Neural cell (in vitro differentiated cells): ENCODE data around the gene PRDM8. TPM values are rescaled to one million over a fixed set of nuclear protein-coding genes. Genes with fewer than 3 reads are reported as not detected.

ENCODE experiments used
- H2AFZ ChIP-seq: fragments of 200-600, 300-800 bp; sonication (generic), shearing (Covaris generic); 2 replicates; pipeline ENCODE4 v1.6.0; 2014; ENCODE audit warnings: low read depth, mild to moderate bottlenecking, antibody characterized with exemption, low read length, moderate library complexity
- H3F3A ChIP-seq: fragments of 200-600 bp; shearing (Covaris generic); 2 replicates; pipeline ENCODE4 v1.6.1; 2016; ENCODE audit warnings: mild to moderate bottlenecking, moderate library complexity, mixed read lengths, antibody characterized with exemption, low read length; ENCODE audit not compliant: insufficient read depth, poor library complexity, severe bottlenecking
- H3K27ac ChIP-seq: fragments of 200-600, 300-800 bp; sonication (generic), shearing (Covaris generic); 2 replicates; pipeline ENCODE4 v1.5.1; 2014; ENCODE audit warnings: mild to moderate bottlenecking, low read length, moderate library complexity
- H3K27me3 ChIP-seq: fragments of 300-800, 200-600 bp; sonication (generic), shearing (Covaris generic); 2 replicates; pipeline ENCODE4 v1.6.0; 2014; ENCODE audit warnings: mild to moderate bottlenecking, low read depth, low read length, moderate library complexity; ENCODE audit not compliant: insufficient read depth
- H3K36me3 ChIP-seq: fragments of 300-800, 200-600 bp; sonication (generic), shearing (Covaris generic); 2 replicates; pipeline ENCODE4 v1.5.1; 2014; ENCODE audit warnings: mild to moderate bottlenecking, antibody characterized with exemption, low read length, moderate library complexity; ENCODE audit not compliant: insufficient read depth
- H3K4me2 ChIP-seq: fragments of 300-800, 200-600 bp; sonication (generic), shearing (Covaris generic); 2 replicates; pipeline ENCODE4 v1.6.0; 2014; ENCODE audit warnings: mild to moderate bottlenecking, low read length
- H3K4me3 ChIP-seq: fragments of 300-800, 200-600 bp; sonication (generic), shearing (Covaris generic); 2 replicates; pipeline ENCODE4 v1.5.1; 2014; ENCODE audit warnings: mild to moderate bottlenecking, low read length, moderate library complexity
- H3K79me2 ChIP-seq: fragments of 200-600 bp; shearing (Covaris generic); replicated peaks from 2 replicates; pipeline ENCODE4 v1.6.0; 2014; ENCODE audit warnings: mild to moderate bottlenecking, low read length, moderate library complexity; ENCODE audit not compliant: insufficient read depth
- H3K9ac ChIP-seq: fragments of 300-800, 200-600 bp; sonication (generic), shearing (Covaris generic); 2 replicates; pipeline ENCODE4 v1.6.1; 2016; ENCODE audit warnings: mild to moderate bottlenecking, low read length, mixed read lengths
- H3K9me2 ChIP-seq: fragments of 200-600 bp; shearing (Covaris generic); 2 replicates; pipeline ENCODE4 v1.6.1; 2016; ENCODE audit warnings: mild to moderate bottlenecking, low read length, mixed read lengths; ENCODE audit not compliant: insufficient read depth
- H3K9me3 ChIP-seq: fragments of 200-600, 300-800 bp; sonication (generic), shearing (Covaris generic); 2 replicates; pipeline ENCODE4 v1.6.1; 2016; ENCODE audit warnings: mild to moderate bottlenecking, mixed run types, low read length, moderate library complexity, mixed read lengths
- H4K20me1 ChIP-seq: fragments of 200-600 bp; shearing (Covaris generic); 2 replicates; pipeline ENCODE4 v1.6.1; 2016; ENCODE audit warnings: mild to moderate bottlenecking, mixed run types; ENCODE audit not compliant: insufficient read depth
- CTCF ChIP-seq: fragments of 450-650 bp; IDR thresholded peaks from 2 replicates; pipeline ENCODE4 v1.5.1; 2014; ENCODE audit warnings: antibody characterized with exemption, mild to moderate bottlenecking, moderate library complexity; ENCODE audit not compliant: poor library complexity, severe bottlenecking
- EP300 ChIP-seq: fragments of 450-650 bp; conservative IDR thresholded peaks from 2 replicates; pipeline ENCODE4 v1.6.1; 2014; ENCODE audit warnings: antibody characterized with exemption, mild to moderate bottlenecking, moderate library complexity; ENCODE audit not compliant: poor library complexity, severe bottlenecking
- EZH2 ChIP-seq: fragments of 200-600, 300-800 bp; shearing (Covaris generic), sonication (generic); IDR thresholded peaks from 2 replicates; pipeline ENCODE4 v1.6.1; 2014; ENCODE audit warnings: antibody characterized with exemption, low read length, borderline replicate concordance, mild to moderate bottlenecking; ENCODE audit not compliant: insufficient read depth, poor library complexity, severe bottlenecking
- MXI1 ChIP-seq: fragments of 450-650 bp; conservative IDR thresholded peaks from 2 replicates; pipeline ENCODE4 v1.6.1; 2014; ENCODE audit warnings: antibody characterized with exemption, mild to moderate bottlenecking; ENCODE audit not compliant: poor library complexity, severe bottlenecking
- POLR2AphosphoS5 ChIP-seq: IDR thresholded peaks from 2 replicates; pipeline ENCODE4 v1.6.1; 2012
- RAD21 ChIP-seq: fragments of 450-650 bp; conservative IDR thresholded peaks from 2 replicates; pipeline ENCODE4 v1.6.1; 2014; ENCODE audit warnings: antibody characterized with exemption, mild to moderate bottlenecking, moderate library complexity
- REST ChIP-seq: IDR thresholded peaks from 2 replicates; pipeline ENCODE4 v1.6.1; 2012; ENCODE audit warnings: borderline replicate concordance
- SMC3 ChIP-seq: fragments of 450-650 bp; conservative IDR thresholded peaks from 2 replicates; pipeline ENCODE4 v1.6.1; 2014; ENCODE audit warnings: antibody characterized with exemption, mild to moderate bottlenecking, moderate library complexity; ENCODE audit not compliant: poor library complexity
- TAF1 ChIP-seq: IDR thresholded peaks from 2 replicates; pipeline ENCODE4 v1.6.1; 2012; ENCODE audit warnings: low read depth
- polyA plus RNA-seq: library from polyadenylated mRNA; depleted of rRNA; stranded (reverse); fragments of >200 nt; gene quantifications from 2 replicates; pipeline ENCODE4 v1.2.3, GENCODE V29; 2014

The PRDM8 gene
- polyA plus RNA-seq, 1 donor from 2014 or later: 0.46 TPM

GRCh38 chr4:80249144-80249543 is 51.8 kb downstream of the PRDM8 start:
- no peak overlapping the region for H3K27ac ChIP-seq
- H3F3A ChIP-seq: no peaks in the 10 kb centered on the region
- H3K79me2 ChIP-seq: no peaks in the 10 kb centered on the region
- no peak overlapping the region for H2AFZ ChIP-seq
- H3K4me2 ChIP-seq: no peak overlapping the region
- H3K9me3 ChIP-seq: no peaks in the 10 kb centered on the region
- H4K20me1 ChIP-seq: no peaks in the 10 kb centered on the region
- no peaks in the 10 kb centered on the region for H3K9me2 ChIP-seq
- TF ChIP-seq CTCF (no peak), SMC3 (no peak), POLR2AphosphoS5 (no peak), TAF1 (no peak), EZH2 (no peak)
- H3K9ac ChIP-seq: no peak overlapping the region
- H3K27me3 ChIP-seq: no peaks in the 10 kb centered on the region
- no peaks in the 10 kb centered on the region for H3K36me3 ChIP-seq
- H3K4me3 ChIP-seq: no peak overlapping the region

DNA sequence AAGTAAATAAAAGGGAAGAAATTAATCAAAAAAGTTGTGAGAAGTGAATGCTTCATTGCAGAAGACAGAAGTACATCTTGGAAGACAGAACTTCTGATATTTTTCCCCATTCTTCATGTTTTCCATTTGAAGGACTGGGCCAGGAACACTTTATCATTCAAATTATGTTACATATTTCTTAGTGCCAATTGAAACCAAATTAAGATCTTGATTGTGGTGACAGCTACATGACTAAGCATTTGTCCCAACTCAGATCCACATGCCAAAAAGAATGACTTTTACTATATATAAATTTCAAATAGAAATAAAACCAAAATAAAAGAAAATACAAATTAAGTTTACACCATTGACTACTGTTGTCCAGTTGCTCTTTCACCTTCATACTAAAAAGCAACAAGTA is 55.1 kb downstream of the PRDM8 start:
- H3K4me2 ChIP-seq: no peak overlapping the region

More for the DNA sequence above, 55.1 kb downstream of the PRDM8 start:
- Histone ChIP-seq H3K4me3 (no peak overlapping the region), H3K9ac (no peak overlapping the region), H3K27ac (no peak overlapping the region), H3K9me2 (no peaks in the 10 kb centered on the region), H4K20me1 (no peaks in the 10 kb centered on the region), H3K27me3 (peaks cover 4% of the 10 kb centered on the region), H3K36me3 (no peaks in the 10 kb centered on the region), H3F3A (no peaks in the 10 kb centered on the region), H3K9me3 (no peaks in the 10 kb centered on the region), H2AFZ (no peak overlapping the region), H3K79me2 (no peaks in the 10 kb centered on the region)
- TF ChIP-seq TAF1: no peak
- no peak for TF ChIP-seq REST
- TF ChIP-seq EP300: no peak
- TF ChIP-seq RAD21: no peak
- TF ChIP-seq POLR2AphosphoS5: no peak
- no peak for TF ChIP-seq SMC3
- TF ChIP-seq CTCF: no peak
- no peak for TF ChIP-seq MXI1
- no peak for TF ChIP-seq EZH2
